ENCODE results near the gene WNT3A.
"Not testable (repeated sequence)": the region's sequence is repeated elsewhere in the genome, so short reads cannot be mapped to it uniquely, and the experiment has no call there.

WNT3A gene

GRCh38 chr1:228006786-228007048, at the start of gene WNT3A:
WNT3A (plus strand) TSS chr1:228006998; CDS start chr1:228007129, 131 bp downstream.
- DNase-seq, result no peak

- no peak for DNase-seq
Measured at GRCh38 chr1:227958617-227959324, 48.0 kb upstream of the WNT3A start.

GRCh38 chr1:227959325-227959860, 47.4 kb upstream of the WNT3A start:
- no peak for DNase-seq

- no peak for DNase-seq
Measured at GRCh38 chr1:227961651-227962466, 44.9 kb upstream of the WNT3A start.

GRCh38 chr1:227966733-227967132, 40.1 kb upstream of the WNT3A start:
- peak; percentile 50 for DNase-seq

- DNase-seq, result not testable (repeated sequence)
Measured at GRCh38 chr1:227967815-227968214, 39.0 kb upstream of the WNT3A start.

- DNase-seq, result not testable (repeated sequence)
Measured at GRCh38 chr1:227970076-227970995, 36.5 kb upstream of the WNT3A start.

- not testable (repeated sequence) for DNase-seq
Measured at GRCh38 chr1:227971216-227971615, 35.6 kb upstream of the WNT3A start.

GRCh38 chr1:227971643-227972282, 35.0 kb upstream of the WNT3A start:
- DNase-seq, result not testable (repeated sequence)

- not testable (repeated sequence) for DNase-seq
Measured at GRCh38 chr1:227972283-227972679, 34.5 kb upstream of the WNT3A start.

GRCh38 chr1:227972843-227973374, 33.9 kb upstream of the WNT3A start:
- not testable (repeated sequence) for DNase-seq

- not testable (repeated sequence) for DNase-seq
Measured at GRCh38 chr1:227973724-227974288, 33.0 kb upstream of the WNT3A start.

- not testable (repeated sequence) for DNase-seq
Measured at GRCh38 chr1:227975583-227976283, 31.1 kb upstream of the WNT3A start.

- DNase-seq, result no peak
Measured at GRCh38 chr1:227987181-227987580, 19.6 kb upstream of the WNT3A start.

GRCh38 chr1:227994632-227995300, 12.0 kb upstream of the WNT3A start:
- no peak for DNase-seq

GRCh38 chr1:227996187-227996950, 10.4 kb upstream of the WNT3A start:
- no peak for DNase-seq

- DNase-seq, result no peak
Measured at GRCh38 chr1:227998374-227999055, 8.3 kb upstream of the WNT3A start.

- DNase-seq, result peak; percentile 56
Measured at GRCh38 chr1:227999056-227999930, 7.5 kb upstream of the WNT3A start.
